H1 (cell line): ENCODE measurements around the gene RAB1A. TPM values are rescaled to one million over a fixed set of nuclear protein-coding genes. Genes with fewer than 3 reads are reported as not detected.

Experiments used
- CTCF ChIP-seq, 3 experiments: IDR thresholded peaks; 1 replicate in 2 of 3; 2 replicates in 1 of 3; pipeline versions ENCODE4 v1.5.1 to v1.6.1; 2011; ENCODE audit warnings: low read length in 3 of 3, mild to moderate bottlenecking in 3 of 3, inconsistent platforms in 2 of 3, low read depth in 1 of 3, moderate library complexity in 1 of 3; ENCODE audit not compliant: insufficient read depth in 1 of 3; ENCODE audit errors: control extremely low read depth in 1 of 3
- polyA plus RNA-seq, 7 experiments: library from polyadenylated mRNA; depleted of rRNA in 3 of 7; stranded (reverse) in 5 of 7; unstranded in 2 of 7; fragments of >200 nt in 5 of 7; fragments of 200-250 nt in 2 of 7; gene quantifications; 1 replicate in 5 of 7; 2 replicates in 1 of 7; 4 replicates in 1 of 7; pipeline versions ENCODE4 v1.2.1 to v1.2.3, GENCODE V29; 2011 to 2013; ENCODE audit warnings: missing spikeins in 2 of 7, mixed read lengths in 2 of 7
- total RNA-seq: library from RNA; stranded (reverse); fragmentation: NEBNext Ultra II Directional; extraction: Animal tissue kit (Norgen Biotek cat#: 25700); gene quantifications from 2 replicates; pipeline ENCODE4 v1.2.1, GENCODE V29; 2021

Gene RAB1A
- total and polyA plus RNA-seq, 2 of the 8 experiments (the other 6 are each of a cell fraction or from before 2014, with no cell fraction given) = 77.9 to 120 TPM

- no peak for TF ChIP-seq CTCF (IDR thresholded peaks at IDR 0.05; ENCODE audit: control extremely low read depth in 1 of 3, insufficient read depth in 1 of 3, low read depth in 1 of 3, low read length in 3 of 3)
Observed at GRCh38 chr2:65164426-65164891, 34.6 kb upstream of the RAB1A start (continued).
